NOMO-1 treated with dmso at 0.1 percent for 144 hours (cell line): ENCODE measurements around the gene CAPRIN1.
"Not testable (repeated sequence)": the region's sequence is repeated elsewhere in the genome, so short reads cannot be mapped to it uniquely, and the experiment has no call there.

Experiments
- DNase-seq: peaks from one replicate; lab custom pipeline; 2025; ENCODE audit not compliant: unreplicated experiment; lab: John Stamatoyannopoulos, UW

CAPRIN1 gene

GRCh38 chr11:34050581-34051348 is 766 bp upstream of the CAPRIN1 start:
- DNase-seq: peak; percentile 42

DNA sequence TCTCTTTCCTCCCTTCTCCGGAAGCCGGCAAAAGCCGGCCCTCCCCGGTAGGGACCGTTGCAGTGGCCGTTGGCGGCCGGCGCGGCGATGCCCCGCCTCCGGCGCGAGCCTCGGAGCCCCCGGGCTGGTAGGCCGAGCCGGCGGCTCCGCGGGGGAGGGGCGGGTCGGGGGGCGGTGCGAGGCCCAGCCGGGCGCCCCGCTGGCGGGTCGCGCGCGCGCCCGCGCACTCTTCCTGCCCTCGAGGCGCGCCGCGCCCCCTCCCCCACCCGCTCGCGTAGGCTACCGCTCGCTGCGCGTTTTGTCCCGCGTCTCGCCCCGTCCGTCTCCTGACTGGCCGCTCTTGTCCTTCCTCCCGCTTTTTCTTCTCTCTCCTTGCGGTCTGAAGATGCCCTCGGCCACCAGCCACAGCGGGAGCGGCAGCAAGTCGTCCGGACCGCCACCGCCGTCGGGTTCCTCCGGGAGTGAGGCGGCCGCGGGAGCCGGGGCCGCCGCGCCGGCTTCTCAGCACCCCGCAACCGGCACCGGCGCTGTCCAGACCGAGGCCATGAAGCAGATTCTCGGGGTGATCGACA is 591 bp downstream of the CAPRIN1 start:
- DNase-seq: peak; percentile 79

GRCh38 chr11:34052608-34053160 is 1.2 kb downstream of the CAPRIN1 start:
- no peak for DNase-seq

- DNase-seq: peak; percentile 68
Observed at GRCh38 chr11:34053161-34053686, 1.7 kb downstream of the CAPRIN1 start.

GRCh38 chr11:34054351-34054750 is 2.8 kb downstream of the CAPRIN1 start:
- not testable (repeated sequence) for DNase-seq

DNA sequence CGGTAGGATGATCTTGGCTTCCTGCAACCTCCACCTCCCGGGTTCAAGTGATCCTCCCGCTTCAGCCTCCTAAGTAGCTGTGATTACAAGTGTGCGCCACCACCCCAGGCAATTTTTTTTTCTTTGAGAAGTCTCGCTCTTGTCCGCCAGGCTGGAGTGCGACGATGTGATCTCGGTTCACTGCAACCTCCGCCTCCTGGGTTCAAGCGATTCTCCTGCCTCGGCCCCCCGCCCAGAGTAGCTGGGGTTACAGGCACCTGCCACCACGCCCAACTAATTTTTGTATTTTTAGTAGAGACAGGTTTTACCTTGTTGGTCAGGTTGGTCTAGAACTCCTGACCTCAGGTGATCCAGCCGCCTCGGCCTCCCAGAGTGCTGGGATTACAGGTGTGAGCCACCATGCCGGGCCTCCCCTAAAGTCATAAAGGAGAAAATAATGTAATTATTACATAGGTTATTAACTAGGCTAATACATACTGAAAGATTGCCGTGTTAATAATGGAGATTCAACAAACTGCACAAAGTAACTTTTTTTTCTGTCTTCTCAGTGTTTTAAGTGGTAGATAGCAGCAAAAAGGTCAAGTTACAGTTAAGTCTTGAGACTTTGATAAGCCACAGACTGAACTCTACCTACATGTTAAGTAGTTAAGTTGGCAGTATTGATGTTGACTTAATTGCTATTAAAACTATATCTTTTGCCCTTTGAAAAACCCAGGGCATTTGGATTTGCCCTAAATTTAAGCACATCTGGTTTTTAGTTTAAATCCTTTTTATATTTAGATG is 3.9 kb downstream of the CAPRIN1 start:
- DNase-seq: no peak

DNA sequence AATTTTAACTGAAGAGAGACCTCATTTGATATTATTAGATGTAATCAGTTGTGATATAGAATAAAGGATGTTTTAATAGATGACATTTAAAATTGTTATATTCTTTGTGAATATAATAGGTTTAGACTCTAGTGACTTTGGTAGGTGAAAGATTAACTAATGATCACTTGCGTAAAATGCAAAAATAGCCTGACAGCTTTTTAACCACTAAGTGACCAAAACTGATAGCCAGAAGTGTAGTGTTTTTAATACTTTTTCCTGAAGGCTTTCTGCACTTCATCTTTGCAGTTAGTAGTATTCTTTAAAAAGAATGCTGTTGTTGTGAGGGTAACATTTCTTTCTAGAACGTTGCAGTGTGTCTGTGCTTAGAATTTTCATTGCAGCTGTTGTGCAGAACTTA is 5.1 kb downstream of the CAPRIN1 start:
- DNase-seq: no peak

GRCh38 chr11:34063061-34063795 is 11.7 kb downstream of the CAPRIN1 start:
- no peak for DNase-seq

DNA sequence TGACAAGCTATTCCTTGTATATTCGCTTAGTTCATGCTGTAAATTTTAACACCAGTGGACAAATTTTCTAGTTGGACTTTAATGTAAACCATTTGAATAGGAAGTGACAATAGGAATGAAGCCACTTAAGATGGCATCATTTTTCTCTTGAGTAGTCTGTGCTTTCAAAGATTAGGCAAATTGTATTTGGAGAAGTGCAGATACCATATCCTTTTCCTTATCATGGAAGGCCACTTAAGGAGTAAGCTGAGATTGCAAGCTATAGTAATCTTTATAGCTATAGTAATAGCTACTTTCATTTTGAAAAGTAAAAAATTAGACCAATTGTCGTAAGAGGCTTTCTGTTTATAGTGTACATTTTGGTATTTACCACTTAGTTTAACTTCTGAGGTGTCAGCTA is 12.8 kb downstream of the CAPRIN1 start:
- no peak for DNase-seq

GRCh38 chr11:34065505-34066203 is 14.1 kb downstream of the CAPRIN1 start:
- no peak for DNase-seq

DNA sequence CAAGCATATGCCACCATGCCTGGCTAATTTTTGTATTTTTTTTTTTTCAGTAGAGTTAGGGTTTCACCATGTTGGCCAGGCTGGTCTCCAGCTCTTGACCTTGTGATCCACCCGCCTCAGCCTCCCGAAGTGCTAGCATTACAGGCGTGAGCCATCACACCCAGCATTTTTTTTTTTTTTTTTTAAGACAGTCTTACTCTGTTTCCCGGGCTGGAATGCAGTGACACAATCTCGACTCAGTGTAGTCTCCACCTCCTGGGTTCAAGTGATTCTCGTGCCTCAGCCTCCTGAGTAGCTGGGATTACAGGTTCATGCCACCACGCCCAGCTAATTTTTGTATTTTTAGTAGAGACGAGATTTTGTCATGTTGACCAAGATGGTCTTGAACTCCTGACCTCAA is 15.2 kb downstream of the CAPRIN1 start:
- DNase-seq: not testable (repeated sequence)

DNA sequence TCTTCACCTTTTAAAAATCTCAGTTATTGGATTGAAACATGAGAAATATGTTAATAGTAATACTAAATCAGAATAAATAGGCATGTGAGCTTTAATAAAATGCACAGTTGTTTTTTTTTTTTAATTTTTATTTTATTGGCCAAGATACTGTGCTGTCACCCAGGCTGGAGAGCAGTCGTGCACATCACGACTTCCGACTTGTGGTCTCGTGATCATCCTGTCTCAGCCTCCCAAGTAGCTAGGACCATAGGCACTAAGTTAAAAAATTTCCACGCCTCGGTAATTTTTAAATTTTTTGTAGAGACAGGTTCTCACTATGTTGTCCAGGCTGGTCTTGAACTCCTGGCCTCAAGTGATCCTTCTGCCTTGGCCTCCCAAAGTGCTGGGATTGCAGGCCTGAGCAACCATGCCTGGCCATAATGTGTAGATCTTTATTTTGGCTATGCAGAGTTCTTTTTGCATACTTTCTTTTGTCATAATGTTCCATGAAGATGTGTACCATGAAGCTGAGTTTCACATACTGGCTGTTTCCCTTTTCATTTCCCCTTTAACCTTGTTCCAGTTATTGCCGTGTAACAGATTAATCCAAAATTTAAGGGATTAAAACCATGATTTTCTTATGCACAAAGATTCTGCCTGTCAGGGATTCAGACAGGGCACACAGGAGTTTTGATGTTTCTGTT is 16.0 kb downstream of the CAPRIN1 start:
- DNase-seq: no peak

DNA sequence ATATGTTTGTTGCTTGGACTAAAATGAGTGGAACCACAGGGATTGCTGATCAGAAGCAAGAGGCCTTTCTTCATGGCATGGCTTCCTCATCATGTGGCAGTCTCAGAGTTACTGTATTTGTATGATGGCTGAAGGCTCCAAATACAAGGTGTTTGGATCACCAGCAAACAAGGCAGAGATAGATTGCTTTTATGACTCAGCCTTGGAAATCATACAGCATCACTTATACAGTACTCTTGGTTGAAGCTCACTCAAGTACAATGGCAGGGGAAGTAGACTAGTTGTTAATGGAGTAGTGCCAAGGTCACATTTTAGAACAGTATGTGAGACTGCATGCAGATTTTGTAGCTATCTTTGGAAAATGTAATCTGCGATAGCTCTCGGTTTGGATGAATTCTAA is 16.6 kb downstream of the CAPRIN1 start:
- no peak for DNase-seq

GRCh38 chr11:34071306-34071705 is 19.8 kb downstream of the CAPRIN1 start:
- not testable (repeated sequence) for DNase-seq

DNA sequence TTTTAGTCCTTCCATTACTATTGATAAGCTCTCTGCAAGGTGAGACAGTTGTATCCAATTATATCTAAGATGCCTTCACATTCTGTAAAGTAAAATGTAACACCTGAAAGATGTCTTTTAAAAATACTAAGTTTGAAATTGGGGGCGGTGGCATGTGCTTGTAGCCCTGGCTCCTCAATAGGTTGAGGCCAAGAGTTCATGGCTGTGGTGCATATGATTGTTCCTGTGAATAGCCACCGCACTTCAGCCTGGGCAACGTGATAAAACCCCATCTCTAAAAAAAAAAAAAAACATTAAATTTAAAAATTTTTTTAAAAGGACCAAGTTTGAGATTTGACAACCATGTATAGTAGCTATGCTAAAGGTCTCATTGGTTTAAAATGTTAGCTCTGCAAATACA is 20.5 kb downstream of the CAPRIN1 start:
- no peak for DNase-seq

- no peak for DNase-seq
Observed at GRCh38 chr11:34072832-34073231, 21.3 kb downstream of the CAPRIN1 start.

DNA sequence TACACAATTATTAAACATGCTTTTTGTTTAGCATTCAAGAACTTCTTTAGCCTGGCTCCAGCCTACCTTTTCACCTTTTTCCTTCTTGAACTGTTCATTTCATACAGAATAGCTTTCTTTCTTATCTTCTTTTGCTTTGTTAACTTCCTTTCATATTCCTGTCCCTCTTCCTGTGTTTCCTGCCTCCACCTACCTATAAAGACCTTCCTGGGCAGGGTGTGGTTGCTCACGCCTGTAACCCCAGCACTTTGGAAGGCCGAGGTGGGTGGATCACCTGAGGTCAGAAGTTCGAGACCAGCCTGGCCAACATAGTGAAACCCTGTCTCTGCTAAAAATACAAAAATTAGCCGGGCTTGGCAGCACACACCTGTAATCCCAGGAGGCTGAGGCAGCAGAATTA is 22.9 kb downstream of the CAPRIN1 start:
- DNase-seq: no peak

GRCh38 chr11:34075178-34075820 is 23.8 kb downstream of the CAPRIN1 start:
- no peak for DNase-seq

DNA sequence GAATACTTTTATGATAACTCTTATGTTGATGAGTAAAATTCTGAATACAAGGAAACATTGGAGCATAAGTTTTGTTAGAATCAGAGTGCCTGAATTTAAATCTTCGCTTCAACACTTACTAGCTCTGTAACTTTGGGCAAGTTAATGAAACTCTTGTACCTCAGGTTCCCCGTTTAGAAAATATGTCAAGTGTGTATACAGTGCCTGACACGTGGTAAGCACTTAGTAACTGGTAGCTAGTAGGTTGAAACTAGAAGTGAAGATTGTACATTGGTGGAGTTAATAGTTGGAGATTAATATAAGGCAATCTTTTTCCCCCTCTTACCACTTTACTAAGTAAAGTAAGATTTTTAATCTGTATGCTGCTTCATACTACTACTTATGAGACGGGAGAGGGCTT is 29.1 kb downstream of the CAPRIN1 start:
- DNase-seq: no peak
